ENCODE results near the gene SEMA6A.

Gene SEMA6A

GRCh38 chr5:116395631-116396203 is 178.9 kb downstream of the SEMA6A start:
- Mint-ChIP-seq H3K27me3 (no peaks in the 10 kb centered on the region), H3K9me3 (peaks cover 4% of the 10 kb centered on the region), H3K36me3 (peaks cover 23% of the 10 kb centered on the region), H3K4me3 (no peak overlapping the region), H3K27ac (no peak overlapping the region), H3K4me1 (no peaks in the 10 kb centered on the region)

GRCh38 chr5:116395226-116395625 is 179.4 kb downstream of the SEMA6A start:
- Mint-ChIP-seq H3K36me3 (peaks cover 23% of the 10 kb centered on the region), H3K27me3 (no peaks in the 10 kb centered on the region), H3K27ac (no peak overlapping the region), H3K4me3 (no peak overlapping the region), H3K4me1 (no peaks in the 10 kb centered on the region), H3K9me3 (peaks cover 5% of the 10 kb centered on the region)

GRCh38 chr5:116394186-116394867 is 180.3 kb downstream of the SEMA6A start:
- Mint-ChIP-seq H3K4me1 (no peaks in the 10 kb centered on the region), H3K4me3 (no peak overlapping the region), H3K27ac (no peak overlapping the region)

More at GRCh38 chr5:116394186-116394867, 180.3 kb downstream of the SEMA6A start:
- H3K27me3 Mint-ChIP-seq: no peaks in the 10 kb centered on the region
- H3K36me3 Mint-ChIP-seq: peaks cover 25% of the 10 kb centered on the region
- peaks cover 5% of the 10 kb centered on the region for H3K9me3 Mint-ChIP-seq

Measured in activated naive CD4-positive, alpha-beta T cell treated with anti-CD3 and anti-CD28 coated beads, Interleukin-2, amount 50 U/mL, for 24 hours (primary cell).